Skeletal muscle tissue (tissue), 4 donors: ENCODE results near the gene C19orf33. TPM values are rescaled to one million over a fixed set of nuclear protein-coding genes. Genes with fewer than 3 reads are reported as not detected.

Experiments used
- H3K27ac ChIP-seq: one replicate; pipeline ENCODE4 v1.7.0; 2013; ENCODE audit warnings: mild to moderate bottlenecking, low read depth, low read length, inconsistent platforms
- H3K27me3 ChIP-seq, 3 donors: one replicate each; pipeline ENCODE4 v1.7.0; 2013; ENCODE audit warnings: low read length in 3 of 3; ENCODE audit not compliant: control insufficient read depth in 3 of 3, insufficient read depth in 3 of 3
- H3K36me3 ChIP-seq, 3 donors: one replicate each; pipeline ENCODE4 v1.7.0; 2013; ENCODE audit warnings: low read length in 3 of 3; ENCODE audit not compliant: control insufficient read depth in 3 of 3, insufficient read depth in 3 of 3
- H3K4me1 ChIP-seq, 3 donors: one replicate each; pipeline ENCODE4 v1.7.0; 2013; ENCODE audit warnings: low read length in 3 of 3, mild to moderate bottlenecking in 3 of 3; ENCODE audit not compliant: control insufficient read depth in 3 of 3, insufficient read depth in 3 of 3
- H3K4me3 ChIP-seq, 3 donors: one replicate each; pipeline ENCODE4 v1.7.0; 2013; ENCODE audit warnings: low read length in 3 of 3
- H3K9ac ChIP-seq, 3 donors: one replicate each; pipeline ENCODE4 v1.7.0; 2013; ENCODE audit warnings: low read length in 3 of 3, mild to moderate bottlenecking in 3 of 3, moderate library complexity in 2 of 3, low read depth in 1 of 3
- H3K9me3 ChIP-seq, 3 donors: one replicate each; pipeline ENCODE4 v1.7.0; 2013; ENCODE audit warnings: low read length in 3 of 3; ENCODE audit not compliant: control insufficient read depth in 3 of 3
- total RNA-seq: library from RNA; depleted of rRNA; stranded (reverse); fragments of >200 nt; gene quantifications from one replicate; pipeline ENCODE4 v1.2.3, GENCODE V29; 2014
- donor health status: Osteomylitis.

Gene C19orf33
- total RNA-seq, 1 donor from 2014 or later: not detected

DNA sequence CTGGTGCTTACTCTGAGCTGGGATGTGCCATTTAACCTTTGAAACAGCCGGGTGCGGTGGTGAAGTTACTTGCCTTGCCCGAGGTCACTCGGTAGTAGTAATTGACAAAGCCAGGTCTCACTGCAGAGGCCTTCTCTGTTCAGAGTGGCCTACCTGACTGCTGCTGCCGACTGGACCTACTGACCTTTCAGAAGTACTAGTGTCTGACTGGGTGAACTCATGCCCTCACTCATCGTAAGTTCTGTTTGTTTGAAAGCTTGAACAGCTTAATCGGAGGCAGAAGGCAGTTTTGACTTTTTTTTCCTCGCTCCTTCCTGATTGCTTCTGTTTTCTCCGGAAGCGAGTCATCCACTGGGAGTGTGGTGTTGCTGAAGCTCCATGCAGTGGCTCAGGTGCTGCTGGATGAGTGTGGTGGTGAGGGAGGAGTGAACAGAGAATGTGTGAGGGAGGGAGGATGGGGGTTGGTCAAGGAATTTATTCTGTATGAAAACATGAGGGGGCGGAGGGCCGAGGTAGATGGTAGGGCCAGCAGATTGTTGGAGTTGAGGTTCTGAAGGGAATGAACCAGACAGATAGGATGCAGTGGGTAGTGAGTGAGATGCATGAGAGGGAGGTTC lies 37.0 kb upstream of the C19orf33 start:
- no peaks in the 10 kb centered on the region for H3K36me3 ChIP-seq
- peaks cover 0 to 10% (median 10%) of the 10 kb centered on the region in 3 donors for H3K4me1 ChIP-seq
- peaks cover 15 to 22% (median 19%) of the 10 kb centered on the region in 3 donors for H3K27me3 ChIP-seq
- no peaks in the 10 kb centered on the region for H3K9me3 ChIP-seq
- no peak overlapping the region for H3K9ac ChIP-seq
- H3K27ac ChIP-seq: no peak overlapping the region
- no peak overlapping the region for H3K4me3 ChIP-seq

GRCh38 chr19:38267761-38268483 lies 36.1 kb upstream of the C19orf33 start:
- Histone ChIP-seq H3K27ac (no peak overlapping the region), H3K9ac (no peak overlapping the region), H3K9me3 (no peaks in the 10 kb centered on the region), H3K27me3 (peaks cover 15 to 20% (median 19%) of the 10 kb centered on the region in 3 donors), H3K36me3 (no peaks in the 10 kb centered on the region), H3K4me1 (peaks cover 0 to 10% (median 10%) of the 10 kb centered on the region in 3 donors), H3K4me3 (no peak overlapping the region)

- Histone ChIP-seq H3K27ac (no peak overlapping the region), H3K9ac (no peak overlapping the region), H3K4me3 (no peak overlapping the region), H3K36me3 (no peaks in the 10 kb centered on the region), H3K4me1 (peaks cover 0 to 10% (median 10%) of the 10 kb centered on the region in 3 donors), H3K27me3 (peaks cover 11 to 18% (median 16%) of the 10 kb centered on the region in 3 donors), H3K9me3 (no peaks in the 10 kb centered on the region)
These were observed 35.5 kb upstream of the C19orf33 start for GRCh38 chr19:38268539-38268938.

GRCh38 chr19:38270587-38271167 lies 33.4 kb upstream of the C19orf33 start:
- no peaks in the 10 kb centered on the region for H3K9me3 ChIP-seq
- H3K27me3 ChIP-seq: no peaks in the 10 kb centered on the region
- no peaks in the 10 kb centered on the region for H3K4me1 ChIP-seq
- H3K27ac ChIP-seq: no peak overlapping the region
- H3K4me3 ChIP-seq: no peak overlapping the region
- no peaks in the 10 kb centered on the region for H3K36me3 ChIP-seq
- no peak overlapping the region for H3K9ac ChIP-seq

GRCh38 chr19:38273499-38273898 lies 30.6 kb upstream of the C19orf33 start:
- Histone ChIP-seq H3K27me3 (no peaks in the 10 kb centered on the region), H3K9me3 (no peaks in the 10 kb centered on the region), H3K27ac (no peak overlapping the region), H3K36me3 (no peaks in the 10 kb centered on the region), H3K4me3 (no peak overlapping the region), H3K9ac (no peak overlapping the region), H3K4me1 (peaks cover 4 to 7% (median 5%) of the 10 kb centered on the region in 3 donors)

DNA sequence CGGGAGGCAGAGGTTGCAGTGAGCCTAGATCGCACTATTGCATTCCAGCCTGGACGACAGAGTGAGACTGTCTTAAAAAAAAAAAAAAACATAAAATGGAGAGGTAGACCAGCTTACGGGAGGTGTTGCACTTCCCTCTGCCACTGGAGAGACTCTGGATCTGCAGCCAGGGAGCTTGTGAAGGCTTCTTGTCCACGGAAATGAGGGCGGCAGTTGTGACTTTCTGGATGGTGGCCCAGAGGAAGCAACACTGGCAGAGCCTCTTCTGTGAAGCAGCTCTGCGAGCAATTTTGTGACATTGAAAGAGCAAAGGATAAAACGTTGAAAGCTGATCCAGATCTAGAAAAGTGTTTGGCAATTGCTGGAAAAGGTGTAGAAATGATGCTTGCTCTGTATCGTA lies 29.3 kb upstream of the C19orf33 start:
- Histone ChIP-seq H3K27me3 (no peaks in the 10 kb centered on the region), H3K27ac (no peak overlapping the region), H3K4me3 (no peak overlapping the region), H3K4me1 (peaks cover 4 to 7% (median 5%) of the 10 kb centered on the region in 3 donors), H3K9me3 (no peaks in the 10 kb centered on the region), H3K9ac (no peak overlapping the region), H3K36me3 (no peaks in the 10 kb centered on the region)

DNA sequence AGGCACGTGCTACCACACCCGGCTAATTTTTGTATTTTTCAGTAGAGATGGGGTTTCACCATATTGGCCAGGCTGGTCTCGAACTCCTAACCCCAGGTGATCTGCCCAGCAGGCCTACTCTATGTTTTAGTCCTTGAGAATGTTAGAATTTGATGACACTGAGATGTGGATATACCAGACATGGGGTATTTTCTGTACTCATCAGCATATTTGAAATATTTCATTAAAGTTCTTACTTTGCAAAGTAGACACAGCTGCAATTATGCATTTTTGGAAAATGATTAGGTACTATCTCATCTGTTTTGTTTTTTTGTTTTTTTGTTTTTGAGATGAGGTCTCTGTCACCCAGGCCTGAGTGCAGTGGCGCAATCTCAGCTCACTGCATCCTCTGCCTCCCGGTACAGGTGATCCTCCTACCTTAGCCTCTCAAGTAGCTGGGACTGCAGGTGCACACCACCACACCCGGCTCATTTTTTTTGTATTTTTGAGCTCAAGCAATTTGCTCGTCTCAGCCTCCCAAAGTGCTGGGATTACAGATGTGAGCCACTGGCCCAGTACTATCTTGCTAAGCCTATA lies 27.0 kb upstream of the C19orf33 start:
- Histone ChIP-seq H3K36me3 (no peaks in the 10 kb centered on the region), H3K4me3 (no peak overlapping the region), H3K9ac (no peak overlapping the region), H3K27ac (peak overlapping the region; percentile 38), H3K9me3 (no peaks in the 10 kb centered on the region), H3K27me3 (no peaks in the 10 kb centered on the region), H3K4me1 (peaks cover 4 to 7% (median 5%) of the 10 kb centered on the region in 3 donors)

DNA sequence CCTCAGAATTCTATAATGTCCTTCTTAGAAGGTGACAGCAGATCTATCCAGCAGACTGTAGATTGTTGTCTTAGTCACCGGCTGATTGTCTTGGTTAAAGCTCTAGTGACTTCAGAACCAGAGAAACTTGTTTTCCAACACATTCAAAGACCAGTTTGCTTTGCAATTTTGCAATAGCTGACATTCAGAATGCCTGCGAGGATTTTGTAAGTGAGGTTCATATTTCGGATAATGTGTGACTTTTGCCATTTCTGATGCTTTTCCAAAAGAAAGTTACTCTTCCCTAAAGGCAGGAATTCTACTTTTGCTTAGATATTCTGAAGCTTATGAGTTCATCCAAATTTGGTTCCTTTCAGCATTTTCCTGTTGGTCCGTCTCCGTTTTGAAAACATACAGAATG lies 26.5 kb upstream of the C19orf33 start:
- H3K9ac ChIP-seq: no peak overlapping the region
- peak overlapping the region; percentile 38 for H3K27ac ChIP-seq
- H3K27me3 ChIP-seq: no peaks in the 10 kb centered on the region
- no peak overlapping the region for H3K4me3 ChIP-seq
- H3K9me3 ChIP-seq: no peaks in the 10 kb centered on the region
- no peaks in the 10 kb centered on the region for H3K36me3 ChIP-seq
- H3K4me1 ChIP-seq: peaks cover 4 to 7% (median 5%) of the 10 kb centered on the region in 3 donors

DNA sequence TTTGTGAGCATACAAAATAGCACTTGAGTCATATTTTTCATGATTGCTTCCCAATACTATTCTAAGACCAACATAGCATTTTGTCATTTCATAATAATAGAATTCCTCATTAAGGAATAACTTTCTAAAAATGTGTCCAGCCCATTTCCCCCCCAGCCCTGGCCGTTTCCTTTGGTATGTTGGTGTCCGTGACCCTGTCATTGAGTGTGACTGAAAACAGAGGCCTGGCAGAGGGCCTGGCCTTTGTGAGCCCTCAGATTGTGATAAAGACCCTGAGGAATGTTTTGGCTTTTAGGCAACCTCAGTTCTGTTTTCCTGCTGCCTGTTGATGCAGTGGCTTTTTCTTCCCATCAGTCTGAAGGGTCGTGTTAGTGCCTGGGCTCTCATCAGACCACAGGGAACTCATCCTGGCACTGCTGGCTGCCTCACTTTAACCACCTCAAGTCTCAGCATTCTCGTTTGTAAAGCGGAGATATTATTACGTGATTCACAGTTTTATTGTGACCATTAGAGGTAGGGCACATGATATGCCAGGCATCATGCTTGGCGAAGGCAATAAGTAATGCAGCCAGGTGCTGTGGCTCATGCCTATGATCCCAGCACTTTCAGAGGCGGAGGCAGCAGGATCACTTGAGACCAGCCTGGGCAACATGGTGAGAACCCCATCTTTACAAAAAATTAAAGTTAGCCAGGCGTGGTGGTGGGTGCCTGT lies 25.9 kb upstream of the C19orf33 start:
- Histone ChIP-seq H3K27ac (peak overlapping the region; percentile 38), H3K9ac (peak overlapping the region in 2 of 3 donors; percentile 20 to 35), H3K36me3 (no peaks in the 10 kb centered on the region), H3K9me3 (no peaks in the 10 kb centered on the region), H3K4me3 (no peak overlapping the region), H3K27me3 (no peaks in the 10 kb centered on the region), H3K4me1 (peaks cover 4 to 7% (median 5%) of the 10 kb centered on the region in 3 donors)
